A549 (cell line): ENCODE measurements around the gene ESR2.

Source experiments
- CTCF ChIP-seq: fragments of >200 bp; sonication (Bioruptor Twin); formaldehyde crosslinking; IDR thresholded peaks from 3 replicates; pipeline ENCODE4 v1.5.1; 2016
- NFE2L2 ChIP-seq: fragments of 150-350 bp; conservative IDR thresholded peaks from 2 replicates; pipeline ENCODE4 v1.6.1; 2014; ENCODE audit warnings: low read length
- RCOR1 ChIP-seq: fragments of 150-350 bp; IDR thresholded peaks from 2 replicates; pipeline ENCODE4 v1.6.1; 2014; ENCODE audit warnings: antibody characterized with exemption, low read length, low read depth
- REST ChIP-seq: fragments of 200-600 bp; sonication (generic); IDR thresholded peaks from 2 replicates; pipeline ENCODE4 v1.6.1; 2016; ENCODE audit warnings: antibody characterized with exemption, mild to moderate bottlenecking, moderate library complexity
- RNF2 ChIP-seq: fragments of 200-600 bp; sonication (generic); IDR thresholded peaks from 2 replicates; pipeline ENCODE4 v1.6.1; 2016; ENCODE audit warnings: low read depth, mild to moderate bottlenecking, antibody characterized with exemption, moderate library complexity, borderline replicate concordance
- USF2 ChIP-seq: fragments of 450-650 bp; IDR thresholded peaks from 2 replicates; pipeline ENCODE4 v1.6.1; 2014; ENCODE audit warnings: antibody characterized with exemption

GRCh38 chr14:64040044-64040443 lies 254.1 kb downstream of the ESR2 start:
- no peak for TF ChIP-seq RCOR1
- TF ChIP-seq CTCF, result peak; percentile 32; the same call in 2 of the 3 replicates
- no peak for TF ChIP-seq NFE2L2
- TF ChIP-seq USF2, result no peak
- TF ChIP-seq RNF2, result no peak
- TF ChIP-seq REST, result no peak
